Endothelial cell (in vitro differentiated cells): ENCODE results near the gene RASAL2. TPM values are rescaled to one million over a fixed set of nuclear protein-coding genes. Genes with fewer than 3 reads are reported as not detected.
A peak's percentile ranks its signal among the peaks of the same experiment; 100 is the strongest.
"Not testable (repeated sequence)": the region's sequence is repeated elsewhere in the genome, so short reads cannot be mapped to it uniquely, and the experiment has no call there.

ENCODE experiments used
- DNase-seq: peaks from one replicate; pipeline ENCODE4 v3.0.0; 2021; ENCODE audit warnings: low spot score
- H3K27ac Mint-ChIP-seq: one replicate; pipeline ENCODE4 v1.8.0; 2021; ENCODE audit warnings: mixed read lengths, inconsistent platforms; ENCODE audit not compliant: unreplicated experiment
- H3K27me3 Mint-ChIP-seq: one replicate; pipeline ENCODE4 v1.8.0; 2021; ENCODE audit warnings: mild to moderate bottlenecking, moderate library complexity, mixed read lengths, inconsistent platforms; ENCODE audit not compliant: unreplicated experiment
- H3K36me3 Mint-ChIP-seq: one replicate; pipeline ENCODE4 v1.8.0; 2021; ENCODE audit warnings: mild to moderate bottlenecking, low read depth, mixed read lengths, inconsistent platforms; ENCODE audit not compliant: unreplicated experiment
- H3K4me1 Mint-ChIP-seq: one replicate; pipeline ENCODE4 v1.8.0; 2021; ENCODE audit warnings: mild to moderate bottlenecking, mixed read lengths, inconsistent platforms; ENCODE audit not compliant: unreplicated experiment
- H3K4me3 Mint-ChIP-seq: one replicate; pipeline ENCODE4 v1.8.0; 2021; ENCODE audit warnings: mild to moderate bottlenecking, mixed read lengths, inconsistent platforms; ENCODE audit not compliant: unreplicated experiment
- H3K9me3 Mint-ChIP-seq: one replicate; pipeline ENCODE4 v1.8.0; 2021; ENCODE audit warnings: mixed read lengths, inconsistent platforms; ENCODE audit not compliant: unreplicated experiment
- CTCF ChIP-seq: fragments of 200-600 bp; sonication (generic); IDR thresholded peaks from one replicate; pipeline ENCODE4 v1.5.0; 2021; ENCODE audit warnings: antibody characterized with exemption; ENCODE audit not compliant: unreplicated experiment
- total RNA-seq: library from RNA; stranded (reverse); fragmentation: NEBNext Ultra II Directional; extraction: Animal tissue kit (Norgen Biotek cat#: 25700); gene quantifications from one replicate; pipeline ENCODE4 v1.2.1, GENCODE V29; 2021; ENCODE audit not compliant: unreplicated experiment

The RASAL2 gene
- total RNA-seq, 1 donor from 2014 or later: 82.1 TPM

- TF ChIP-seq CTCF: no peak
- Mint-ChIP-seq H3K27me3 (peaks cover 5% of the 10 kb centered on the region), H3K27ac (no peak overlapping the region), H3K9me3 (no peaks in the 10 kb centered on the region), H3K4me1 (peaks cover 11% of the 10 kb centered on the region), H3K4me3 (no peak overlapping the region), H3K36me3 (peaks cover 5% of the 10 kb centered on the region)
- no peak for DNase-seq
Observed at GRCh38 chr1:178115260-178115659, 21.4 kb downstream of the RASAL2 start.

GRCh38 chr1:178118524-178118923 is 24.6 kb downstream of the RASAL2 start:
- Mint-ChIP-seq H3K27ac (no peak overlapping the region), H3K4me1 (peaks cover 16% of the 10 kb centered on the region), H3K9me3 (peaks cover 3% of the 10 kb centered on the region), H3K36me3 (peaks cover 13% of the 10 kb centered on the region), H3K27me3 (peaks cover 2% of the 10 kb centered on the region), H3K4me3 (no peak overlapping the region)
- TF ChIP-seq CTCF: no peak
- DNase-seq: no peak

- no peak for TF ChIP-seq CTCF
- no peak for DNase-seq
- Mint-ChIP-seq H3K4me1 (peaks cover 17% of the 10 kb centered on the region), H3K36me3 (peaks cover 13% of the 10 kb centered on the region), H3K9me3 (peaks cover 3% of the 10 kb centered on the region), H3K4me3 (no peak overlapping the region), H3K27ac (no peak overlapping the region), H3K27me3 (peaks cover 2% of the 10 kb centered on the region)
Observed at GRCh38 chr1:178119628-178120027, 25.7 kb downstream of the RASAL2 start.

DNA sequence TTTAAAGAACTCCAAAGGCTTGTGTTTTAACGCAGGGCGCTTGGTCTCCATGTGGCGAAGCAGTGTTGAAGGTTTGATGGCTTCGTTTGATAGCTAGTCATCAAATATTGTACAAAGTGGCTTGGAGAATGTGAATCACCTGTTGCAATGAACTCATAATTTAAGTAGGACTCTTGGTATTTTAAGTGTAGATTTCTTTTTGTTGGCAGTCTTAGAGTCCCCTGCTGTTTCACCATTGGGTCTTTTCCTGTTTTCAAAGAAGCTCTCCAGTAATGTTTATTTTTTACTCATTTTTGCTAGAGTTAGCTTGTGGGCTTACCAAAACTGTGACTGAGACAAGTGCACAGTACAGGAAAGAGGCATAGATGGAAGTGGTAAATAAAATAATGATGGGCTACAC is 26.2 kb downstream of the RASAL2 start:
- Mint-ChIP-seq H3K27ac (no peak overlapping the region), H3K4me3 (no peak overlapping the region), H3K4me1 (peaks cover 21% of the 10 kb centered on the region), H3K27me3 (peaks cover 2% of the 10 kb centered on the region), H3K9me3 (peaks cover 3% of the 10 kb centered on the region), H3K36me3 (peaks cover 13% of the 10 kb centered on the region)
- TF ChIP-seq CTCF: no peak
- DNase-seq: no peak

DNA sequence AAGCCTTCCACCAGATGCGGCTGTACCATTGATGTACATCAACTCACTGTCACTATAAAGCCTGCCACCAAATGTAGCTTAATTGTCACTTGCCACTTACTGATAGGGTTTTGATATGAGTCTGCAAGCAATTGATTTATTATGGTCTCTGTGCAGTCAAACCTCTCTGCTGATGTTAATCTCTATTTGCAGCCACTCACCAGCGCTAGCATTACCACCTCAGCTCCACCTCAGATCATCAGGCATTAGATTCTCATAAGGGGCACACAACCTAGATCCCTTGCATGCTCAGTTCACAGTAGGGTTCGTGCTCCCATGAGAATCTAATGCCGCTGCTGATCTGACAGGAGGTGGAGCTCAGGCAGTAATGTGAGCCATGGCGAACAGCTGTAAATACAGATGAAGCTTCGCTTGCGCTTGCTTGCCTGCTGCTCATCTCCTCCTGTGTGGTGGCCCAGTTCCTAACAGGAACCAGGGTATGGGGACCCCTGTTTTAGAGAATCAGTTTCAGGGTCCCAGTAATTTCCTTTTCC is 26.7 kb downstream of the RASAL2 start:
- Mint-ChIP-seq H3K36me3 (peaks cover 13% of the 10 kb centered on the region), H3K4me3 (peak overlapping the region; percentile 4), H3K4me1 (peaks cover 25% of the 10 kb centered on the region)
- H3K9me3 Mint-ChIP-seq, DNase-seq, H3K27me3 Mint-ChIP-seq, H3K27ac Mint-ChIP-seq: not testable (repeated sequence)
